Fibroblast of villous mesenchyme (primary cell): ENCODE measurements around the gene TNNT2. TPM values are rescaled to one million over a fixed set of nuclear protein-coding genes. Genes with fewer than 3 reads are reported as not detected.

Experiments used
- DNase-seq: peaks from one replicate; pipeline ENCODE4 v3.0.0-alpha.2; 2010; ENCODE audit warnings: low read depth
- H3K4me3 ChIP-seq: 2 replicates; pipeline ENCODE4 v1.5.1; 2011; ENCODE audit warnings: low read depth, mild to moderate bottlenecking, low read length
- total RNA-seq: library from RNA; depleted of rRNA; stranded (reverse); fragments of >200 nt; gene quantifications from 2 replicates; pipeline ENCODE4 v1.2.3, GENCODE V29; 2012
- TF ChIP-seq, protein P1 (sequence below): IDR thresholded peaks from 2 replicates; pipeline ENCODE4 v1.5.1; 2012; ENCODE audit warnings: low read depth, mild to moderate bottlenecking, low read length; ENCODE audit not compliant: insufficient read depth

Gene TNNT2
- total RNA-seq, 1 donor = 3.5 TPM

DNA sequence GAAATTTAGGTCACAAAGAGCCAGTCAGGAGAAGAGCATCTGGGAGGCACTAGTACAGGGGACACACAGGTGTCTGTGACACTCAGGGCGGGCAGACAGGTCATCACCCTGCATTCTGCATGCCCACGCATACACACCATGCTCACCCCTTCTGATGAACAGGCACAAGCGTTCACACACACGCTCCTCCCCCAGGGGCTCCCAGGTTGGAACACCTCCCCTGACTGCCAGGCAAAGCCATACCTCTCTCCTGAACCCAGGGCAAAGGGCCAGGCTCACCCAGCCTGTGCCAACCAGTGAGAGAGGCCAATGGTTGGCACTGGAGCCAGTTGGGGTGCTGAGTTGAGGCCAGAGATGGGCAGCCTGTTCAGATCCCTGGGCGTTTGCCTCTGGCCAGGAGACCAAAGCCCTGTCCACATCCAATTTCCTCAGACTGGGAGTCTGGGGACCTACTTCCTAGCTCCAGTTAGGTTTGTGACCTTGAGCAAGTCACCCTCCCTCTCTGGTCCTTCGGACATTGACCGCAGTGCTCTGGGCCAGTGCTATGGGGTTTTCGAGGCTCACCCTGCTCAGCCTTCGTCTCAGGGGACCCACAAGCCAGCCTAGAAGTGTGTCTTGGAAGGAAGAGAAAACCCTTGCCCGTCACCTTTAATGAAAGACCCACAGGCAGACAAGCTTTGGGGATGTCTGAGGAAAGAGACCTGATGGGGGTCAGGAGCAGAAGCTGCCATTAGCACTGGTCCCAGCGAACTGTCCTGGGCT is 27.4 kb upstream of the TNNT2 start:
- no peak overlapping the region for H3K4me3 ChIP-seq
- TF ChIP-seq, protein P1, sequence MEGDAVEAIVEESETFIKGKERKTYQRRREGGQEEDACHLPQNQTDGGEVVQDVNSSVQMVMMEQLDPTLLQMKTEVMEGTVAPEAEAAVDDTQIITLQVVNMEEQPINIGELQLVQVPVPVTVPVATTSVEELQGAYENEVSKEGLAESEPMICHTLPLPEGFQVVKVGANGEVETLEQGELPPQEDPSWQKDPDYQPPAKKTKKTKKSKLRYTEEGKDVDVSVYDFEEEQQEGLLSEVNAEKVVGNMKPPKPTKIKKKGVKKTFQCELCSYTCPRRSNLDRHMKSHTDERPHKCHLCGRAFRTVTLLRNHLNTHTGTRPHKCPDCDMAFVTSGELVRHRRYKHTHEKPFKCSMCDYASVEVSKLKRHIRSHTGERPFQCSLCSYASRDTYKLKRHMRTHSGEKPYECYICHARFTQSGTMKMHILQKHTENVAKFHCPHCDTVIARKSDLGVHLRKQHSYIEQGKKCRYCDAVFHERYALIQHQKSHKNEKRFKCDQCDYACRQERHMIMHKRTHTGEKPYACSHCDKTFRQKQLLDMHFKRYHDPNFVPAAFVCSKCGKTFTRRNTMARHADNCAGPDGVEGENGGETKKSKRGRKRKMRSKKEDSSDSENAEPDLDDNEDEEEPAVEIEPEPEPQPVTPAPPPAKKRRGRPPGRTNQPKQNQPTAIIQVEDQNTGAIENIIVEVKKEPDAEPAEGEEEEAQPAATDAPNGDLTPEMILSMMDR = no peak
- DNase-seq = no peak

DNA sequence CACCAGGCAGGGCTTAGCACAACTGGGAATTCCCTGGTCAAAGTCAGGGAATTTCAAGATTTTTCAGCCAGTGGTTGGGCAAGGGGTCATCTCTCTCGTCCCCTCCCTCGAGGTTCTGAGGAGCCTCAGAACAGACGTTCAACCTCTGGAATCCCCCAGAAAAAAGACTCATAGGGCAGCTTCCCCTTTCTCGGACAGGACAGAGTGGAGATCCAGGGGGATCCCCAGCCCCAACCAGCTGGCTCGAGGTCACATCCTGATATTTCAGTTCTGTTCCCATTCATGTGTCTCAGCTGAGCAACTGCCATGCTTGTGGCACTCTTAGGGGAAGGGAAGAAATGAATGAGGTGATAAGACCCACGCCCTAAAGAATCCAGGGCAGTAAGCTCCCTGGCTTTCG is 26.6 kb upstream of the TNNT2 start:
- TF ChIP-seq, protein P1 = no peak
- H3K4me3 ChIP-seq = no peak overlapping the region
- DNase-seq = no peak

DNA sequence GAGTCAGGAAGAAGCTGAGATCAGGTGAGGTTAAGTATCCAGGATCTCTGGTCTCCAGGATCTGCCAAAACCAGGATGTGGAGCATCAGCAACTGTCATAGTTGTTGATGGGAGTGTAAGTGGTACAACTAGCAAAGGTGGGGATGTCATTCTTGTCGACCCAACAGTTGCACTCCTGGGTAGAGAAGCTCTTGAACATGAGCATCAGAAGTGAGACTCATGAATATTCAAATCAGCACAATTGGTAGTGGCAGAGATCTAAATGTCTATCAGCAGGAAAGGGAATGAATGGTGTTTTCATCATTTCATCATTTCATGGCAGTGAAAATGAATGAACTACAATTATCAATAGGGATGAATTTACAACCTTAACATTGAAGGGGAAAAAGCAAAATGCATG is 25.9 kb upstream of the TNNT2 start:
- TF ChIP-seq, protein P1 = no peak
- H3K4me3 ChIP-seq = no peak overlapping the region
- no peak for DNase-seq

DNA sequence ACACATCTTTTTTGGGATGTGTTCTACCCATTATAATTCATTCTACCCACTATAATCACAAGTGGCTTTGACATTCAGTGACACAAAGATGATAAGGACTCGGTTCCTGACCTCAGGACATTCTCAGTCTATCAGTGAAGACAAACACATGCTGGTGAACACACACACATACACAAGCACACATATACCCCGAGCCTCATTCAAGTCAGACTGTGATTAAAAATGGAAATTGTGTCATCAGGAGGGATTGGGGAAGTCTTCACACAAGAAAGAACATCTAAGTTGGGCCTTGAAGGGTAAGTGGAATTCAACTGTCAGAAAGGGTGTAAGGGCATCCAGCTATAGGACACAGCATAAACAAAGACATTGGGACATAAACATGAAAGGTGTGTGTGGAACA is 24.2 kb upstream of the TNNT2 start:
- DNase-seq = no peak
- TF ChIP-seq, protein P1 = no peak
- H3K4me3 ChIP-seq = no peak overlapping the region

DNA sequence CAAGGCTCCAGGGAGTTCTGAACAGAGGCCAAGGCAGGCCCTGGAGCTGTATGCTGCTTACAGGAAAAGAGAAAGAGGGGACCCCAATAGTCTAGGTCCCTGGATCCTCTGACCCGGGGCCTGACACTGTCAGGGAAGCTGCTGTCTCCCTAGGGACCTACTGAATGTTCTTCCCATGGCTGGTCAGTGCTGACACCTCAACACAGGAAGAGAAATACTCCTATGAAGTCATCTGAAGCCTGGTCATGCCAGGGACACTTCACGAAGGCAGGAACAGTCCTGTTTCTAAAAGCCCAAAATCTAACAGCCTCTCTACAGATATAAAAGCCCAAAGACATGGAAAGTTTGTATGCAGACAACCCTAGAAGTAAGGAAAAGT is 23.4 kb upstream of the TNNT2 start:
- TF ChIP-seq, protein P1 = no peak
- DNase-seq = no peak

DNA sequence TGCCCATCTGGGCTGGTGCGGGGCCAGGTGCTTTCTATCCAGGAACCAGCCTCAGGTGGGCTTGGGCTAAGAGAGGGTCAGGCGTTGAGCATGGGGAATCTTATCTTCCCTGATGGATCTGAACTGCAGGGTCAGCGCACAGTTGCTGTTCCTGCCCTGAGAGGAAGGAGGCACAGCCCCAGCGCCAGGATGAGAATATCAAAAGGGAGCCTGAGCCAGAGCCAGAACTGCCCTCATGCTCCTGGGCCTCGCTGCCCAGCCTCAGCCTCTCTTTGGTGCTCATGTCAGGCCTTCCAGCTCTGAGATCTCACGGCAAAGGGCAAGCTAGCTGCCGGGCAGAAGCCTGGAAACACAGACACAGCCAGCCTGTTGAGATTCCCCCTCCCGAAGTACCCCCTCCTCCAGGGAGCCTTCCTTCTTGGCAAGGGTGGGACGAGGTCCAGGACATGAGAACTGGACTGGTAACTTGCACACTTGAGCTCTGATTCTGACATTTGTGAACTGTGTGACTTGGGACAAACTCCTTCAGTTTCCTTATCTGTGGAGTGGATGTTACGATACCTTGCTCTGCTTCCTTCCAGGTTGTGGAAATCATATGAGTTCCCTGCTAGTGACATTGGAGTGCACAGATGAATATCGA is 22.9 kb upstream of the TNNT2 start:
- DNase-seq = no peak
- TF ChIP-seq, protein P1 = no peak
- no peak overlapping the region for H3K4me3 ChIP-seq

More for the DNA sequence above, 23.4 kb upstream of the TNNT2 start:
- H3K4me3 ChIP-seq = no peak overlapping the region
